GM18526 (cell line): ENCODE measurements around the gene ARID5B.

ENCODE experiments used
- POLR2A ChIP-seq: IDR thresholded peaks from 3 replicates; pipeline ENCODE4 v1.6.1; 2011; ENCODE audit not compliant: insufficient read length; ENCODE audit errors: extremely low read depth

ARID5B gene

GRCh38 chr10:62098278-62099121 is 197.0 kb downstream of the ARID5B start:
- no peak for TF ChIP-seq POLR2A

DNA sequence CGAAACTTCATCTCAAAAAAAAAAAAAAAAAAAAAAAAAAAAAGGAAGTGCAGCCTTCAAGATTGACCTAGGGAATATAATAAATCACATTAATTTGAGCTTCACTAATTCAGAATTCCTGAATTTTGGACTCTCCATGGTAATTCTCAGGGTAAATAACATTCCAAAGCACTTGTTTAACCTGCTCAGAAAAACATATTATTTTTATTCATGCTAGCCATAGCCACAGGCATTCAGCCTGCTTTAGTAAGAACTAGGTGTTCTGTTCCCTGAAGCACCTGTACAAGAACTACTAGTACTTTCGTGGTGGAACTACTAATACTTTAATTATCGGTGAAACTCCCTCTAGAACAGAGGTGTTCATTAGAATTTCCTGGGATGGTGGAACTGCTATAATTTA is 197.8 kb downstream of the ARID5B start:
- no peak for TF ChIP-seq POLR2A

DNA sequence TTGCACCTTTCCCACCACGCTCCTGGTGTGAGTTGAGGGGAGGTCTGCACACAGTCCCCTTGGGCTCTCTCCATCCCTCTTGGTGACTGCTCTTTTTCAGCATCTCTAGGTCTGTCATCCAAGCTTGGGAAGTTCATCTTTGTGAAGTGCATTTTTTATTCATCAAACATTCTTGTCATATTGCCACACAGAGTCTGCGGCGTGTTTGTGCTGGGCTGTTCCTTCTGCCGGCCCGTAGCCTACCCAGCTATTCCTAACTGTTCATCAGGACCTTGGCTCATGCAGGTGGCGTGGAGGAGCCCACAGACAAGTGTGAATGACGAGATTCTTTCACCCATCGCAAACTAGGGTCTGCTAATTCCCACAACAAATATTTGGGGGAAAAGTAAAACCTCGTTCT is 202.4 kb downstream of the ARID5B start:
- no peak for TF ChIP-seq POLR2A

GRCh38 chr10:62106929-62107519 is 205.5 kb downstream of the ARID5B start:
- TF ChIP-seq POLR2A = no peak

- TF ChIP-seq POLR2A = no peak
Measured at GRCh38 chr10:62108759-62109586, 207.5 kb downstream of the ARID5B start.

DNA sequence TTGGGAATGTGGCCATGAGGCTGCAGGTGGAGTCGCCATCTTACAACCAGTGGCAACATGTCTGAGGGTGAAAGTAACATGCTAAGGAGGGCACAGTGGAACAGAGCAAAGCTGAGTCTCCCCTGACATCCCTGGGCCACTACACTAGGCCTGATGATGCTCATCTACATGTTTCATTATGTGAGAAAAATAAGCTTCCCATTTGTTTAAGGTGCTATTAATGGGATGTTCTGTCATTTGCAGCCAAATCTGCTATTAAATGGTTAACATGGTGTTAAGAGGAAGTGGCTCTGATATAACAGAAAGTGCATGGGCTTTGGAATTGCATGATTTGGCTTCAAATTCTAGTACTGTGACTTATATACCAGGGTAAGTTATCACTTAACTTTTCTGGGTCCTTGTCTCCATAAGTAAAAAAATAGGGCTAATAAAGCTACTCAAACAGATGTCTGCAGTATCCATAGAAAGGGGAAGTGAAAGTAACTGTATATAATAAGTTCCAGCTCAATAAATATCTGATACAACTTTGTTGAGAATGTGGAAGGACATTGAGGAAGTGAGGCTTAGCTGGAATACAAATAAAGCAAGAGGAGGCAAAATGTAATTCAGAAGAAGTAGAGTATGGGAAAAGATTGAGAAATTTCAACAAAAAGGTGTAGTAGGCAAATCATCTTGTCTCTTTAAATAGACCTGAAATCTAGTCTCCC is 208.2 kb downstream of the ARID5B start:
- TF ChIP-seq POLR2A = no peak

DNA sequence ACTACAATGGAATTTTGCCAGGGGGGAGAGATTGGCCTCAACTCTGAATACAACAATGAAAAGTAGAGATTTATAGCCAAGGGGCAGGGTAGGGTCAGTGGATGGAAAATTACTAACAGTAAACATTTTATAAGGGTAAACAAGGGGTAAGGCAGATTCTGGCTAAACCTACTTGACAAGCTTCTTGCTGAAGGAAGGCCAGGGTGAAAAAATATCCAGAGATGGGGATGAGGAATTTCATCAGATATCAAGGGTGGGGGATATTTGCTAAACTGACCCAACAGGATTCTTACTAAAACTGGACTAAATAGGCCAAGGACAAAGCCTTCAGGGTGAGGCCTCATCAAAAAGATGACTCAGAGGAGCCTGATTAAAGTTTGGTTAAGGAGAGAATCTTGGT is 210.8 kb downstream of the ARID5B start:
- TF ChIP-seq POLR2A = no peak

DNA sequence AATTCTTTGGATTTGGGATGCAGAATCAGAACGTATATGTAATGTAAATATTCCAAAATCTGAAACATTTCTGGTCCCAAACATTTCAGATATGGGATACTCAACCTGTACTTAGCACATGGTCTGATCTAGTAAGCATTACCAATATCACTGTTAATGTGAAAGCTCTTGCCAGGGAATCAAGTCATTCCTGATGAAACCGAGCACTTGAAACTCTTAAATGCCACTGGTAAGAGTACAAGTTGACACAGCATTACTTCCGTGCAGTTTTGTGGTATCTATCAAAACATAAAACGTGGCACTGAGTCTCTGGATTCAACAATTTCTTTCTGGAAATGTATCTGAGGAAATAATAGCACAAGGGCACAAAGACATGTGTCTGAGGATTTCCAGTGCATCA is 211.5 kb downstream of the ARID5B start:
- TF ChIP-seq POLR2A = no peak

DNA sequence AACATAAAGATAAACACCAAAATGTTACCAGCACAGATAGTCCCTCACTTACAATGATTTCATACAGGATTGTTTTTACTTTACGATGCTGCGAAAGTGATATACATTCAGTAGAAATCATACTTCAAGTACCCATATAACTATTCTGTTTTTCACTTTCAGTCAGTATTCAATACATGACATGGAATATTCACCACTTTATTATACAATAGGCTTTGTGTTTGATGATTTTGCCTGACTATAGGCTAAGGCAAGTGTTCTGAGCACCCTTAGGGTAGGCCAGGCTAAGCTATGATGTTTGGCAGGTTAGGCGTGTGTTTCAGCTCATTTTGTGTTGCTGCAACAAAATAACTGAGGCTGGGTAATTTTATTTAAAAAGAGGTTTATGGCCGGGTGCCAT is 212.2 kb downstream of the ARID5B start:
- no peak for TF ChIP-seq POLR2A

DNA sequence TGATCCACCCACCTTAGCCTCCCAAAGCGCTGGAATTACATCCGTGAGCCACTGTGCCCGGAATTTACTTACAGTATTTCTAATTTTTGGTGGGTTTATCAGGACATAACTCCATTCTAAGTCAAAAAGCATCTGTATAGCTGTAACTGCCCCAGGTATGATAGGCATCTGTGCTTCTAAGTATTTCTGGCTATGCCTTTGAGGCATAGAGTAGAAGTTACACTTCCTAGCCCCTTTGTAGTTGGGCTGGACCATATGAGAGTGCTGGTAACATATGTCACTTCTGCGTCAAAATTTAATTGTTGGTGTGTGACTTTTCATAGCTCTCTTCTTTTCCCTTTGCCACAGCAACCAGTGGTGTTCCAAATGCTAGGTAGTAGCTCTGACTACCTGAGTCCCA is 213.8 kb downstream of the ARID5B start:
- TF ChIP-seq POLR2A = no peak

- no peak for TF ChIP-seq POLR2A
Measured at GRCh38 chr10:62115842-62116241, 214.3 kb downstream of the ARID5B start.

- TF ChIP-seq POLR2A = no peak
Measured at GRCh38 chr10:62116896-62117295, 215.4 kb downstream of the ARID5B start.

DNA sequence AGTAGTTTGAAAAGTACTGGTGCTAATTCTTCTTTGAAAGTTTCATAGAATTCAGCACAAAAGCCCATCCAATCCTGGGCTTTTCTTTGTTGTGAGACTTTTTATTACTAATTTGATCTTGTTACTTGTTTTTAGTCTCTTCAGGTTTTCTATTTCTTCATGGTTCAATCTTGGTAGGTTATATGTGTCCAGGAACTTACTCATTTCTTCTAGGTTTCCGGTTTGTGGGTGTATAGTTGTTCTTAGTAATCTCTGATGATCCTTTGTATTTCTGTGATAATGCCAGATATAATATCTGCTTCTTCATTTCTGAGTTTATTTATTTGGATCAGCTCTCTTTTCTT is 219.7 kb downstream of the ARID5B start:
- no peak for TF ChIP-seq POLR2A

GRCh38 chr10:62127975-62128374 is 226.5 kb downstream of the ARID5B start:
- no peak for TF ChIP-seq POLR2A

- TF ChIP-seq POLR2A = no peak
Measured at GRCh38 chr10:62130948-62131347, 229.4 kb downstream of the ARID5B start.
